HTERT RPE-1 (cell line): ENCODE results near the gene PARD3B.

ENCODE experiments used
- in situ Hi-C: fragments of 300-500 bp; cut with MboI; formaldehyde crosslinking; loops from 4 replicates; pipeline ENCODE4 v1.14.3; 2020; ENCODE audit warnings: low sequenced_read_pairs

PARD3B gene

DNA sequence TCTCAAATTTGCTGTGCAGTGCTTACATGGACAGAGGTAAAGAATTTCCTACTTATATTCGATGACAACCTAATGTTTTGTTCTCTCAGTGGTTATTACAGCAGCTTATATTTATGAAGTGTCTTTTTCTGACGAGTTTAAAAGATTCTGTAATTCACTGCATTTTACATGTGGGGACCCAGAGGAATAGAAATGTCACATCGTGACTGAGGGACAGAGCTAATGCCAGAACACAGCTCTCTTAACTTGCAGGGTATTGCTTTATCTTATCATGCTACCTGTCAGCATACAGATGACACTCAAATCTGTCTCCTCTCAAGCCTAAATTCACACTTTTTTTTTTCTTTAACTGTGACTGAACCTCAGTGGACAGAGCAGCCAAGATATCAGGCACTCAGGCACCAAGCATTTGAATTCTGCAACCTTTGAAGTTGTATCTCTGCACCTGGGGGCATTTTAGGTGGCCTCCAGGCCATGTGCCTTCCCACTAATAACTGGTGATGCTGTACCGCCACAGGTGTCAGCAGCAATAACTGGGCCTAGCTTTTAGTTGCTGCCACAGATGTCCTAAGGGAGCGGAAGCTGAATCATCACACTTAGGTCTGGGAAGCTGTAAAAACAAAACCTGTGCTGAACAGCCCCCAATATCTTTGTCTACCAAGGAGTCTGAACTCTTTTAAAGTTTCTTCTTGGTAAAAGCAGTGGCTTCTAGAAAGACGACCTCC is 821.2 kb downstream of the PARD3B start:
- in situ Hi-C loops: no loop called here

DNA sequence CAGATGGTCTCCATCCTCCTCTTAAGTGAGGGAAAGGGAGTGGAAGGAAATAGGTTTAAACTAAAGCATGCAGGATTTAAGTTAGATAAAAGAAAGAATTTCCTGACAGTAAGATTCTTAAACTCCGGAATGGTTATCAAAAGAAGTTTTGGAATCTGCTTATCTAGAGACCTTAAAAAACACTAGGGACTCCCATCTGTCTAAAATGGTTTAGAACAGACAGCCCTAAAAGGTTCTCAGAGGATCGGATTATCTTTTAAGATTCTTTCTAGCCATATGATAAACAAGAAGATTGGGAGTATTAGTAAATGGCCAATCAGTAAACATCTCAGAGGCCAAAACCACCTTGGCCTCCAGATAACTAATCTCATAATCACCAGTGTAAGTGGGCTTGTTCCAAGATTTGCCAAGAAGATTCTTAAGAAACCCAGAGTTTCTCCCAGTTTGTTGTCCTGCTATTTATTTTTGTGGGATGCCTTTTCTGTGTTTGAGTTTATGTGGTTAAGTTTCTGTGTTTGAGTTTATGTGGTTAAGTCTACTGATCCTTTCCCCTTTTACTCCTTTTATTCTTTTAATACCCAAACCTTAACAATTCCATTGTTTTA is 822.2 kb downstream of the PARD3B start:
- in situ Hi-C loops: no loop called here

DNA sequence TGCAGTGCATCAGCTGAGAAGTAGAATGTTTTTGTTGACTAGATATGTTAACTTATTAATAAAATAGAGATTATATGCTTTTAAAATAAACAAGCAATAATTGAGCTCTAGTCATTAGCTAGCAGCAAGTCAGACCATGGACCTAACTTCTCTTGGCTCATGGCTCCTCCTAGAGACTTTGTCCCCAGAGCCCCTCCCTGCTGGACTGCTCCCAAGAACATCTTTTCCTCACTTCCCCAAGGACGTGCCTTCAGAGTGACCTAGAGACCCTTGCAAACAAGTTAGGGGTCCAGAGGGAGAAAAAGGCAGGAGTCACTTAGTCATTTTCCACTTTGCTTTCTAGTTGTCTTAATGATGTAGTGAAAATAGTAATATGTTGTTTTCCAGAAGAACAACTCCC is 824.5 kb downstream of the PARD3B start:
- in situ Hi-C loops: no loop called here

DNA sequence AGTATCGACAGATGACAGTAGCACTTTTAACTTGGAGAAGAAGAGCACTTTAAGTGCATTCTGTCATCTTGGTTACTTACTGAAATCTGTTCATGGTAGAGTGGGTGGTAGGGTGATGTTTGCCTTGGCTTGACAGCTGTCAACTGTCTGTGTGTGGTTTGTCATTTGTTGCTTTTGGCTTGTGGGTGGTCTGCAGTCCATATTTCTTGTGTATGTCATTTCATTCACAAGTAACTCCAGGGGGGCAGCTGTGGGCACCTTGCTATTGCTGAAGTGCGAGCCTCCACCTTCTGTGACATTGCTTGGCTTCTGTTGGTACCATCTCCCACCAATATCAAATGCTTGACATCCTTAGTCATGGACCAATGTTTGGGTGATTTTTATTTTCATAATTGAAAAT is 825.5 kb downstream of the PARD3B start:
- in situ Hi-C loops: no loop called here

DNA sequence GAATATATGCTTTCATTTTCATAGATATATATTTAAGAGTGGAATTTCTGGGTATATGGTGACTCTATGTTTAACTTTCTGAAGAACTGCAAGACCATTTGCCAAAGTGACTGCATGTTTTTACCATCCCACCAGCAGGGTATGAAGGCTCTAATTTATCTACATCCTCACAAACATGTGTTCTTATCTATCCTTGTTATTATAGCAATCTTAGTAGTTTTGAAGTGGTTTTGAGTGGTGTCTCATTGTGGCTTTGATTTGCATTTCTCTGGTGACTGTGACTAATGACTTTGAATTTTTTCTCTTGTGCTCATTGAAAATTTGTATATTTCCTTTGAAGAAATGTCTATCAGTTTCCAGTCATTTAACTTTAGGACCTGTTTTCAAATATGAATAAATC is 826.9 kb downstream of the PARD3B start:
- in situ Hi-C loops: no loop called here

DNA sequence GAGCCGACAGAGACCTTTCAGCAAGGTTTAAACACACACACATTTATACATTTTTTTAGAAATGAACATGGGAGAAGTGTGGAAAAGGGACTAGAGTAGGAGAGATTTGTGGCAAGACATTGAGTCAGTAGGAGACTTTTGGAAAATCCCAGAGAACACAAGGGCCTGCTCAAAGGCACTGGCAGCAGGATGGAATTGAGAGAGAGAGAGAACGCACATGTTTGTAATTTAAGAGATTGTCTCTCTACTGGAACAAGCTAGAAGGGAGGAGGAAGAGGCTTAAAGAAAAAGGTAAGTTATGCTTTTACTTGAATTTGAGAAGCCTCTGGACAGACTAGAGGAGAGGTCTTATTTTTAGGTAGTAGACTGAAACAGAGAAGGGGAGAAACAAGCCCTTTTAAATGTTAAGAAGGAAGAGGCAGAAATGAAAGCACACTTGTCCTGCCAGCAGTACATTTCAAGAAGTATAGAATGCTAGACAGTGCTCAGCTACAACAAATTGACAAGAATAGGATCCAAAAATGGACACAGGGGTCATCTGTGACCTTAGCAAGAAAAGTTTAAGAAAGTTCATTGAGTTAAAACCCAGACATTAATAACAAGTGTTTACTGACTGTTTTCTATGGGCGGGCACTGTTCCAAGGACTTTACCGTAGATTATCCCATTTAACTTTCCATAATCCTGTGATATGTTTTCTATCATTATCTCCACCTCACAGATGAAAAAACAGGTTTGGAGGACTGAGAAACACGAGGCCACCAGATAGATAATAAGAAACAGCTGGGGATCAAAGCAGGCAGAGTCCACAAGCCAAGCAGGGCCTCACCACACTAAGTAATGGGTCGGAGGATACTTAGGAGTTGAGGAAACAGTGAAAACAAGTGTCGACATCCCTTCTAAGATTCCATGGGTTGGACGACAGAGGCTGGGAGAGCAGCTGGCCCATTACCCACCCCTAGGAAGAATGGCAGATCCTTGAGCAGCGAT is 830.5 kb downstream of the PARD3B start:
- in situ Hi-C loops: no loop called here

DNA sequence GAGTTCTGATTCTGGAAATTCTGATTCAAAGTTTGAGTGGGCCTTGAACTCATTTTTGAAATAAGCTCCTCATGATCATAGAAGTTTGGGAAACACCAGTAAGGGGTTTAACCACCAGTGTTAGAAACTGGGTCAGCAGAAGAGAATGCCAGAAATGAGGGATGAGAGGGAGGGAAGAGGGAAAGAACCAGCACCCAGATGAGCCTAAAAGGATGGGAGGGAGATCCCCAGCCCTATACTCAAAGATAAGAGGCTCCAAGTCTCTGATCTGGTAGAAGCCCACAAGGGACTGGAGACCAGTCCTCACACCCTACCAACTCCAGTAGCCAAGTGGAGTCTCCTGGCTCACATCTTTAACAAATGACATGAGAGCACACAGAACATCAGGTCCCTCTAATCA is 832.0 kb downstream of the PARD3B start:
- in situ Hi-C loops: no loop called here

DNA sequence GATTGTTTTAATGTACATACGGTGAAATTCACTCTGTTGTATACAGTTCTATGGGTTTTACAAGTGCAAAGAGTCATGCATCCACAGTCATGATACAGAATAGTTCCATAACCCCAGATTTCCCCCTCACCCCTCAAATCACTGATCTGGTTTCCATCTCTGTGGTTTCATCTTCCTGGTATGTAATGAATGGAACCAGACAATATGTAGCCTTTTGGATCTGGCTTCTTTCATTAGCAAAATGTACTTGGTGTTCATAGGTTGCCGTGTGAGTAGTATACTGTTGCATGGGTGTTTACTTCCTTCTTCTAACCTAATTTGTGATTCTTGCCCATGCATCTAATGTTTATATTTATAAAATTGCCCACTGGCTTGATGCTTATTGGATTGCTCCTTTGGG is 838.3 kb downstream of the PARD3B start:
- in situ Hi-C loops: no loop called here

DNA sequence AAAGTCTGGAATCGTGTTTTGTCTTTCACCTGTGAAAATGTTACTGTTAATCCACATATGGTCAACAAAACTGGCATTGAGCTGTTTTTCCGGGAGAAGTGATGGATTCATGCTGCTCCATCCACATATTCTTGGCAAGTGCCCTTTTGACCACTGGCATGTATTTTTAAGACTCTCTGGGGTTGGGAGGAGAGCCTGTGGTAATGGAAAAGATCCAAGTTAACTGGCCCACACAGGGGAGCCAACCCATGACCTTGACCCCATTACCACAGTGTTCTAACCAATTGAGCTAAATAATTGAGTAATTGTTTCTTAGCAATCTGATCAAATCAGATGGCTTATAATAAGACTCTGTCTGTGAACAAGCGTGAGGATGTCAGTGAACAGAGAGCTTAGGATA is 840.8 kb downstream of the PARD3B start:
- in situ Hi-C loops: no loop called here

DNA sequence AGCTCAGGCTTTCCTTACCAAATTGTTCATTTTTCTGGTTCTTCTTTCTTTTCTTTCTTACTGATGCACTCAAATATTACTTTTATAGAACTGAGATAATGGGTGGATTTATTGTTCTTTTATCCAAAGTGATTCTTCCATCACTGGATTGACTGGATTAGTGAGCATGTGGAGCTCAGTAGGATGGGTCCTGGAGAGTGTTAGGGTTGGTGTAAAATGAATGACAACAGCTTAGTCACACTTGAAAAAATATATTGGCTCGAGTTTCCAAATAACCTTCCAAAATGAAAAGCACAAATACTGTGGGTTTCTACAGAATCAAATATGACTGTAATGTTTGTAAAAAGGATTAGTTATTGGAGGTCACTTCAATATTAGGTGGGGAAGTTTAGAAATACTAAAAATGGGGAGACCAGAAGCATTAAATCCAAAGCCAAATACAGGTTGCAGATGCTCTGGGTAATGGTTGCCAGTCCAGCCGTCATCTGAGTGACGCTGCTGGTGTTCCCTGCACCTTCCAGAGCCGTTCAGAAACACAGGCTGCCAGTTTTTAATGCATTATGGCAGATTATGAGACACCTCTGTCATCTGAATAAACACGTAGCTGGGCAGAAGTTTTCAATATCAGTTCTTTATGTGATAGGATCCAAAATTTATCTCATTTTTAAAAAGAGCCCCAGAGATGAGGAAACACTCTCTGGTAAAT is 842.2 kb downstream of the PARD3B start:
- in situ Hi-C loops: no loop called here

DNA sequence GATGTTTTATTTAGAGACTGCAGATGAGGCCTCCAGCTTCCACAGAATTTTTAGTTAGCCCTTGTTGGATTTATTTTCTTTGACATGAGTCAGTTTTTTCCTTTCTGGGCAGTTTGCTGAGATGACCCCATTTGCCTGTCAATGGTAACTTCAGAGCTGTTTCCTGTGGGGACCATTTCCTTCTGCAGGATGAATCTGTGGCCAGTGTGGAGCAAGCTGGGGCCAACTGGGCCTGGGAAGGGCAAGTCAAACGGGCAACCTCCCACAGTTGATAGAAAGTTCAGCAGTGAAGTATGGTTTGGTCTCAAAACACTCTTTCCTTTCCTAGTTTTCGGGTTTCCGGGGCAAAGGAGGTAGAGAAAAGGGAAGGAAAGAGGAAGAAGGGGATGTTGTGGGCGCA is 845.6 kb downstream of the PARD3B start:
- in situ Hi-C loops: no loop called here

DNA sequence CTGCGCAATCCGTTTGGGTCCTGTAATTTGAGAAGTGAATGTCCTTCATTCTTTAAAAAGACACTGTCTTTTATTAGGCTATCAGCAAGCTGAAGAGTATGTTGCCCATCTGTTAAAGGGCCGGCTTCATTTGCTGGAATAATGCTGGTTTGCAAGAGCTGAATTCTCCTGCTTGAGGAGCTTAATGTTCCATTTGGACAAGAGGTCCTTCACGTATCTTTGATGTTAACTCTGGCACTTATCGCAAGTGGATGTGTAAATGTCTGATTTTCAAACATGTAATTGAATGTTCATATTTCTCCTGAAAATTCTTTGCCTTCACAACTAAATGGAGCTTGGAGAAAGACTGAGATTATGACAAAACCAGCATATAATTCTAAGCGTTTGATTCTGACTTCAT is 856.2 kb downstream of the PARD3B start:
- in situ Hi-C loops: no loop called here

DNA sequence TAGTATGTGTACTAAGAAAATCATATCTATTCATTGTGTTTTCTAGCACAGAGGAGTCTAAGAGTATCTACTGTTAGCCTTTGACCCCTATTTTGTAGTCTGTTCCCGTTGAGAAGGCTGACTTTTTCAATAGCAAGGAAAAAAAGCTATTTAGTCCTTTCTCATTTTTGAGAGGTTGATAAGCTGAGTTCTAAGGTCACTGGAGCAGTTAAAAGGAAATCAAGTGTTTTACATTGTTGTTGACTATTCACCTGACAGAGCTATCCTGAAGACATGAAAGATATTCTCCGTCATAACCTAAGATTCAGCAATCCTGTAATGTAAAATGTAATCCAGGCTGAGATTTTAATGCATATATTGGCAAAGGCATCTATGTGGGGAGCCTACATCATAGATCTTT is 856.7 kb downstream of the PARD3B start:
- in situ Hi-C loops: no loop called here

DNA sequence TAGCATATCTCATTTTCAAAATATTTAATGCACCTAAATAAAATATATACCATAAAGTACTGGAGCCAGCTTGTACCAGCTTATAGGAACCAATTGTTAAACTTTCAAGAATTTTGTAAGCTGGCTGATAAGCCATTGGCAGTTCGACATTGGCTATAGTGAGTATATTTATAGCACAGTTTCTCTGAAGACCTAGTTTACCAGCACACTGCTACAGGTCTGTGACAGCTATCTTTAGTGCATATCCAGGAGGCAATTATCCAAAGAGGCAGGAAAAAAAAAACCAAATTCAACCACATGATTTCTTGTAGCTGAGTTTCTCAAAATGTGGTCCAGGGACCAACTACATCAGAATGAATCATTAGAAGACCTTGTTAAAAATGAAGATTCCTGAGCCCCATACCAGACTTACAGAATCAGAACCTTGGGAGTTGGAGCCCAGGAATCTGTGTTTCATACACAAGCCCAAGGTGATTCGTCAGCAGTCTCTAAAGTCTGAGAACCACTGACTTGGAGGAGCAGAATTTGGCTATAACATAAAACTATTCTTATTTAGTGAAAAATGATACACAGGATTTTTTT is 858.1 kb downstream of the PARD3B start:
- in situ Hi-C loops: no loop called here

DNA sequence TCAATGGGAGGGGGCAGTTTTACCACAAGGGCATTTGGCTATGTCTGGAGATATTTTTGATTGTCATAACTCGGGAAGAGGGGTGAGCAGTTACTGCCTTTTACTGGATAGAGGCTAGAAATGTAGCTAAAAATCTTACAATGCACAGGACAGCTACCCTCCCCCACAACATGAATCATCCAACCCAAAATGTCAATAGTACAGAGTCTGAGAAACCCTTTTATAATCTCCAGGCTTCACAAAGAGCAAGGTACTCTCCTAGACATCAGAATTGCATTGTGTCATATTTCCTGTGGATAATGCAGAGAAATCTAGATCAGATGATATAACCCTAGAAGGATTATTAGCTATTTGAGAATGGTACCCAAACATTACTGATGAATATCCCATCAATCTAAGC is 859.9 kb downstream of the PARD3B start:
- in situ Hi-C loops: no loop called here

DNA sequence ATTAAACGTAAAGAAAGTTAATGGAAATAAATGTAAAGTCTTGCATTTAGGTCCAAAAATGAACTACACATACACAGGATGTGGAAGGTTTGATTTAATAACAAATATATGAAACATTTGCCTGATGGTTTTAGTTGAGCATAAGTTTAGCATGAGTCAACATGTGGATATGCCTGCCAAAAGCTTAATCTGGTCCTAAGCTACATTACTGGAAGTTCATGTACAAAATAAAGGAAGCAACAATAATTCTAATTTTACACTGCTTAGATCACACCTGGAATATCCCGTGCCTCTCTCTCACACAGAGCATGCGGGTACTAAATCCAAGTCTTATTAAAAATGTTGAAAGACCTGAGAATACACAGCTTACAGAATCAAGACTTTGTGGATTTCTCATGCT is 860.5 kb downstream of the PARD3B start:
- in situ Hi-C loops: no loop called here

DNA sequence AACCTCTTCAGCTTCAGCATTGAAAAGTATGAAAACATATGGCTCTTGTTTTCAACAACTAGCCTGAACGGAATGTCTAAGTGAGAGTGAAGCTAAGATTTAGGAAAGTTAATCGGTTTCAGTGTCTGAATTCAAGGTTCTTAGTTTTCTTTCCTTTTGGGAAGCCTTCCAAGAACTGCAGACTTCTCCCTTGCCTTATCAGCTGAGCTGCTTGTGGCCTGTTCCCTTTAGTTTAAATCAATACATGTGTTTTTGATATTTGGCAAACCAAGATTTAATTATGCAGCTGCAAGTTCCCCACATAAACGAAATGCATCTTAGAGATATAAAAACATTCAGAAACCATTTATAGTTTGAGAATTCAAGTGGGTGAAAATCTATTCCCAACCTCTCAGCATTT is 862.7 kb downstream of the PARD3B start:
- in situ Hi-C loops: no loop called here

DNA sequence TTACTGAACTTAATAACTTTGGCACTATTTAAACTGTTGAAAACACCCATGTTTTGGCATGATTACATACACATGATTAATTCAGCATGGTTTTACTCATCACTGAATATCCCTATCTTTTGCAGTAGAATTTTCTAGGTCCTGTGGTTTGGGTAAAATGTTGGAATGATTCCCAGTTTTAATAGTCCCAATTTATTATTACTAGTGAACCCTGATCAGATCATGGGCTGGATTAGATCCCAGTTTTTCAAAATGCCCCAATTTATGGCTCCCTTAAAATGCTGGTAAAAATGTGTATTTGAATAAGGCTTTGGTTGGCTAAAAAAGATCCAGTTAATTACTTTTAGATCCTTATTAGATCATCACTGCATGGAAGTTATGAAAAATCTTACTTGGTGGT is 863.4 kb downstream of the PARD3B start:
- in situ Hi-C loops: no loop called here

DNA sequence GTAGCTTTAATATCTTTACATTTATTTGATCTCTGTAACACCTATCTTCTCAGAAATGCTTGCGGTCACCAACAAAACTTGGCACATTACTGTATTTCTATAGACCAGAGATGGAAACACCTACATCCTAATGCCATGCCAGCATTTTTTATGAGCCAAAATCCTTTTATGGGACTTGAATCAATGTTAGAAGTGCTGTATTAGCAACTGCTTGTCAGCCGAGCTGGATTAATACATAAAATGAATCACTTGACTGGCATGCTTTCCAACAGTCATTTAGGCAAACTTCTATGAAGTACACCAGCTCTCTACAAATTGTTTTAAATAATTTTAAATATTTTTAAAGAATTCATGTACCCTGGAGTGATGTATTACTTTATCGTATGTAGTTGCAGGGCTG is 864.1 kb downstream of the PARD3B start:
- in situ Hi-C loops: no loop called here

DNA sequence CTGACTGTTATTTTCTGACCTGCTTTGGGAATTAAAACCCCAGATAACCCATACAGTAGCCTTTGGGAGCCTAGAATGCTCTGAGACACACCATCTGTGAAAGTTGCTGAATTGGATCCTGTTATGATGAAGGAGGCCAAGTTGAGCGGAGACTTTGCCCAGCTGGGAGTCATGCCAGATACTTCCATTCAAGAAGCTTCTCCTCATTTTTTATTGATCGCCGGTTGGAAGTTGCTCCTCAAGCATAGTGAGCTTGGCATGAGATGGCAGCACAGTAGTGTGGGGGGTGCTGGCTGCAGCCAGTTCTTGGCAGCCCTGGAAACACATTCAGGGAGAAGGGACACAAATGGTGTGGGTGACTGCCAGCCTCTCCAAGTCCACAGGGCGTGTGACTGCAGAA is 866.3 kb downstream of the PARD3B start:
- in situ Hi-C loops: no loop called here

DNA sequence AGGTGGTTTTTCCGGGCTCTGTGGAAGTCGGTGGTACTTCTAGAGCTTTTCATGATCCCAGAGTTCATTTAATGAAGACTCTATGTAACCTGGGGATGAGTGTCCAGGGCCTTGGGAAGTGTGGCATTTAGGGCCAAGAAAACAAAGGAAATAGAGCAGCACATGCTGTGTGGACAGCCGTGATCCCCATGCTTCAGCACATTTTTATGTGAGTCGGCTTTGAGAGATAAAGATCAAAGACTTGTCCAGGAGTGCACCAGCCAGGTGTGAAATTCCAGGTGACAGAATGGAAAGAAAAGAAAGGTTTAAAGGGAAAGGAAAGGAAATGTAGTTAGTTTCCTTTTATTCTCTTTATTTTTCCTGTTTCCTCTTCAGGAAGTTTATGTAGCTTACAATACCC is 879.1 kb downstream of the PARD3B start:
- in situ Hi-C loops: no loop called here
